ENCODE data around the gene SH3BP5L. TPM values are rescaled to one million over a fixed set of nuclear protein-coding genes. Genes with fewer than 3 reads are reported as not detected.

SH3BP5L gene
- total RNA-seq, 1 donor from 2014 or later: 33.7 TPM

DNA sequence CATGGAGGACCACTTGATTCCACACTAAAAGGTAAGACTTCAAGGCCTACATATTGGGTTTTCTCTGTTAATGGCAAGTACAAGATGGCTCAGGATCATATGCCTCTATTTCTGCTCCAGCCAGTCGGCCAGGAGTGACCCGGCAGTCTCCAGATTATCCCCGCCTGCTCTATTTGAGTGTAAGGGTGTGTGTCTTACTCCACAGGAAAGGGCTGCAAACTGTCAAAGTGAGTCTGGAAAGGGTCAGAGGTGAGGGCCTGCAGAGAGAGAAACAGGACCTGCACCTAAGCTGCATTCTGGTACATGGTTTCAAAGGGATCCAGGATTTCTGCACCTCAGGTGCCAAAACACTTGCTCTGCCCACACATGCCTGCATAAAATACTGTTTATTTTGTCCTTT lies 23.9 kb upstream of the SH3BP5L start:
- H3K36me3 Mint-ChIP-seq: peaks cover 11% of the 10 kb centered on the region
- H3K27ac Mint-ChIP-seq: no peak overlapping the region
- H3K4me3 Mint-ChIP-seq: no peak overlapping the region
- H3K4me1 Mint-ChIP-seq (ENCODE audit: unreplicated experiment): no peaks in the 10 kb centered on the region
- H3K9me3 Mint-ChIP-seq: no peaks in the 10 kb centered on the region
- no peaks in the 10 kb centered on the region for H3K27me3 Mint-ChIP-seq
- no peak for DNase-seq (ENCODE audit: extremely low spot score, unreplicated experiment)
- TF ChIP-seq, protein P1, sequence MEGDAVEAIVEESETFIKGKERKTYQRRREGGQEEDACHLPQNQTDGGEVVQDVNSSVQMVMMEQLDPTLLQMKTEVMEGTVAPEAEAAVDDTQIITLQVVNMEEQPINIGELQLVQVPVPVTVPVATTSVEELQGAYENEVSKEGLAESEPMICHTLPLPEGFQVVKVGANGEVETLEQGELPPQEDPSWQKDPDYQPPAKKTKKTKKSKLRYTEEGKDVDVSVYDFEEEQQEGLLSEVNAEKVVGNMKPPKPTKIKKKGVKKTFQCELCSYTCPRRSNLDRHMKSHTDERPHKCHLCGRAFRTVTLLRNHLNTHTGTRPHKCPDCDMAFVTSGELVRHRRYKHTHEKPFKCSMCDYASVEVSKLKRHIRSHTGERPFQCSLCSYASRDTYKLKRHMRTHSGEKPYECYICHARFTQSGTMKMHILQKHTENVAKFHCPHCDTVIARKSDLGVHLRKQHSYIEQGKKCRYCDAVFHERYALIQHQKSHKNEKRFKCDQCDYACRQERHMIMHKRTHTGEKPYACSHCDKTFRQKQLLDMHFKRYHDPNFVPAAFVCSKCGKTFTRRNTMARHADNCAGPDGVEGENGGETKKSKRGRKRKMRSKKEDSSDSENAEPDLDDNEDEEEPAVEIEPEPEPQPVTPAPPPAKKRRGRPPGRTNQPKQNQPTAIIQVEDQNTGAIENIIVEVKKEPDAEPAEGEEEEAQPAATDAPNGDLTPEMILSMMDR (conservative IDR thresholded peaks at IDR 0.05): no peak

DNA sequence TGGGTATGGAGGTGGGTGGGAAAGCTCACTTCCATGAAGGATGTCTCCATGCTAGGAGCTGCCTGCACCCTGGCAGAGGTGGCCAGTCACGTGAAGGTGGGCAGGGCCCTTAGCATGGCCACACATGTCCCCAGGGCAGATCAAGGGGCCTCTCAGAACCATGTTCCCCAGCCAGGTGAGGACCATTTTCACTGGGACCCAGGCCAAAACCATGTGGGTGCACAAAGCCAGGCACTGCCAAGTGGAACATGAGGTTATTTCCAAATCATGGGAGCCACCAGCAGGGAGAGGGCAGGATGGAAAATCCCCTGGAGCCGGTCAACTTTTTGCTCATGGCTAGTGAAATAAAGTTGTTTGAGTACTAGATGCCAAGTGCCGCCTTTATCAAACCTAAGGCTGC lies 23.4 kb upstream of the SH3BP5L start:
- Mint-ChIP-seq H3K4me3 (no peak overlapping the region), H3K4me1 (ENCODE audit: unreplicated experiment) (no peaks in the 10 kb centered on the region), H3K9me3 (no peaks in the 10 kb centered on the region), H3K27me3 (no peaks in the 10 kb centered on the region), H3K36me3 (peaks cover 6% of the 10 kb centered on the region), H3K27ac (no peak overlapping the region)
- DNase-seq (ENCODE audit: extremely low spot score, unreplicated experiment): peak; percentile 29
- TF ChIP-seq, protein P1 (conservative IDR thresholded peaks at IDR 0.05): no peak

DNA sequence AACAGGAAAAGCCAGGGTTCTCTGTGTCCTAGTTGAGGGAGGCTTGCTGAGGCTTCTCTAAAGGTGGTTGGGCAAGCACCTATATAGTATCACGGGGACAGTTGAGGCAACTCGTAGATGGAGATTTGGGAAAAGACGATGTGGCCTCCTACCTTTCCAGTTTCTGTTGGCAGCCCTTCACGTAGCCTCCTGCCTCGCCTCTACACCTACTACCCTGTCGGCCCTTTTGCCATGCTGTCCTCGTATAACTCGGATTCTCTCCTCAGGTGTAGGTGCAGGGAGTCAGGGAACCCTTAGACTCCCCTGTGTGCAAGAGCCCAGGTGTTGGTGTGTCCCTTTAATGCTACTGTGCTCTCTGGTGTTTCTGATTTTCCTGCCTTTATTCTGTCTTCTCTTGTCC lies 22.9 kb upstream of the SH3BP5L start:
- TF ChIP-seq, protein P1 (conservative IDR thresholded peaks at IDR 0.05): no peak
- Mint-ChIP-seq H3K27me3 (no peaks in the 10 kb centered on the region), H3K36me3 (peaks cover 3% of the 10 kb centered on the region), H3K27ac (no peak overlapping the region), H3K4me3 (no peak overlapping the region), H3K4me1 (ENCODE audit: unreplicated experiment) (no peaks in the 10 kb centered on the region), H3K9me3 (no peaks in the 10 kb centered on the region)
- DNase-seq (ENCODE audit: extremely low spot score, unreplicated experiment): no peak

DNA sequence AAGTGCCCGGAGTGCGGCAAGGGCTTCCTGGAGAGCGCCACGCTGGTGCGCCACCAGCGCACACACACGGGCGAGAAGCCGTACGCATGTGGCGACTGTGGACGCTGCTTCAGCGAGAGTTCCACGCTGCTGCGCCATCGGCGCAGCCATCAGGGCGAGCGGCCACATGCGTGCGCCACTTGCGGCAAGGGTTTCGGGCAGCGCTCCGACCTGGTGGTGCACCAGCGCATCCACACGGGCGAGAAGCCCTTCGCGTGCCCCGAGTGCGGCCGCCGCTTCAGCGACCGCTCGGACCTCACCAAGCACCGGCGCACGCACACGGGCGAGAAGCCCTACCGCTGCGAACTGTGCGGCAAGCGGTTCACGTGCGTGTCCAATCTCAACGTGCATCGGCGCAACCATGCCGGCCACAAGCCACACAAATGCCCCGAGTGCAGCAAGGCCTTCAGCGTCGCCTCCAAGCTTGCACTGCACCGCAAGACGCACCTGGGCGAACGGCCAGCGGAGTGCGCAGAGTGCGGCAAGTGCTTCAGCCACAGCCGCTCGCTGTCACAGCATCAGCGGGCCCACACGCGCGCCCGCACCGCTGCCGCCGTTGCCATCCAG lies 22.3 kb upstream of the SH3BP5L start:
- H3K4me3 Mint-ChIP-seq: no peak overlapping the region

DNA sequence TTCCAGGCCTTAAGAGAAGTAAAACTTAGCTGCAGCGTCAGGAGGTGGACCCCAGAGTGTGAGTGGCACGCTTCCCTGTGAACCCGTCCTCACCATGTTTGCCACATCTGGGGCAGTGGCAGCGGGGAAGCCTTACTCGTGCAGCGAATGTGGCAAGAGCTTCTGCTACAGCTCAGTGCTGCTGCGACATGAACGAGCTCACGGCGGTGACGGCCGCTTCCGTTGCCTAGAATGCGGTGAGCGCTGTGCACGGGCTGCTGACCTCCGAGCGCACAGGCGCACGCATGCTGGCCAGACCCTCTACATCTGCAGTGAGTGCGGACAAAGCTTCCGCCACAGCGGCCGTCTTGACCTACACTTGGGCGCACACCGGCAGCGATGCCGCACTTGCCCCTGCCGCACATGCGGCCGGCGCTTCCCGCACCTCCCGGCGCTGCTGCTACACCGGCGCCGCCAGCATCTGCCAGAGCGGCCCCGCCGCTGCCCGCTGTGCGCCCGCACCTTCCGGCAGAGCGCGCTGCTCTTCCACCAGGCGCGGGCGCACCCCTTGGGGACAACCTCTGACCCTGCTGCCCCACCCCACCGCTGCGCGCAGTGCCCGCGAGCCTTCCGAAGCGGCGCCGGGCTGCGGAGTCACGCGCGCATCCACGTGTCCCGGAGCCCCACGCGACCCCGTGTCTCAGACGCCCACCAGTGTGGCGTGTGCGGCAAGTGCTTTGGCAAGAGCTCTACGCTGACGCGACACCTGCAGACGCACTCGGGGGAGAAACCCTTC lies 21.7 kb upstream of the SH3BP5L start:
- peaks cover 3% of the 10 kb centered on the region for H3K36me3 Mint-ChIP-seq
- H3K27me3 Mint-ChIP-seq: no peaks in the 10 kb centered on the region
- H3K4me1 Mint-ChIP-seq (ENCODE audit: unreplicated experiment): peaks cover 2% of the 10 kb centered on the region
- DNase-seq (ENCODE audit: extremely low spot score, unreplicated experiment): peak; percentile 62
- no peaks in the 10 kb centered on the region for H3K9me3 Mint-ChIP-seq
- TF ChIP-seq, protein P1 (conservative IDR thresholded peaks at IDR 0.05): no peak
- H3K4me3 Mint-ChIP-seq: no peak overlapping the region
- H3K27ac Mint-ChIP-seq: no peak overlapping the region

More for the DNA sequence above, 22.3 kb upstream of the SH3BP5L start:
- Mint-ChIP-seq H3K27ac (no peak overlapping the region), H3K4me1 (ENCODE audit: unreplicated experiment) (no peaks in the 10 kb centered on the region), H3K9me3 (no peaks in the 10 kb centered on the region), H3K27me3 (no peaks in the 10 kb centered on the region), H3K36me3 (peaks cover 3% of the 10 kb centered on the region)
- DNase-seq (ENCODE audit: extremely low spot score, unreplicated experiment): peak; percentile 68
- TF ChIP-seq, protein P1 (conservative IDR thresholded peaks at IDR 0.05): no peak
